Astrocyte of the cerebellum (primary cell): ENCODE data around the gene IBA57.
"Not testable (repeated sequence)": the region's sequence is repeated elsewhere in the genome, so short reads cannot be mapped to it uniquely, and the experiment has no call there.

Experiments
- DNase-seq: peaks from one replicate; pipeline ENCODE4 v3.0.0-alpha.2; 2011; ENCODE audit warnings: low read depth
- H3K4me3 ChIP-seq: 2 replicates; pipeline ENCODE4 v1.5.1; 2011; ENCODE audit warnings: mild to moderate bottlenecking, low read depth, low read length, moderate library complexity
- in situ Hi-C: cut with HindIII; loops from 2 replicates; pipeline ENCODE4 v1.10.0; 2017; ENCODE audit warnings: low sequenced_read_pairs
- TF ChIP-seq, protein P1 (sequence below): IDR thresholded peaks from 2 replicates; pipeline ENCODE4 v1.5.1; 2012; ENCODE audit warnings: low read length, low read depth, moderate library complexity, mild to moderate bottlenecking; ENCODE audit errors: missing control alignments

The IBA57 gene

DNA sequence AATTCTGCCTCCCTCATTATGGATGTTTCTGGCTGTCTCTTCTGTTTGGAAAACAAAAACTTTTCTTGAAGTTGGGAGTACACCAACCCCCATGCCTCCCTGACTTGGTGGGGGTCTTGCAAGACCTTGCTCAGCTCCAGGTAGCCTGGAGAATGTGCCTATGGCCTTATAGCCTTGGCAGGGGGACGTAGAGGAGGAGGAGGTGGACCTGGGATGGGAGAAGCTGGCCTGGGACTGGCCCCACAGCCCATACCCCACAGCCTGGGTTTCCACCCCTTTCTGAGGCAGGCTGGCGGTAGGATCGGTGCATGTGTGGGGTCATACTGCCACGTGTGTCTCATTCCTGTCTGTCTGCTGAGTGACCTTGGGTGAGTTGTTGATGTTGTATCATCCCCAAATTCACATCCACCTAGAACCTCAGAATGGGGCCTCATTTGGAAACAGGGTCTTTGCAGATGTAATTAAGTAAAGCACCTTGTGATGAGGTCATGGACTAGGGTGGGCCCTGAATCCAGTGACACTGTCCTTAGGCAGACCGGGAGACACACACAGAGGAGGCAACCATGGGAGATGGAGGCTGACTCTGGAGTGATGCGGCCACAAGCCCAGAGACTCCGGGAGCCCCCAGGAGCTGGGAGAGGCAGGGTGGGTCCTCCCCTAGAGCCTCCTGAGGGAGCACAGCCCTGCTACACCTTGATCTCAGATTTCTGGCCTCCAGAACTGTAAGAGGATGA lies 60.7 kb downstream of the IBA57 start:
- TF ChIP-seq, protein P1, sequence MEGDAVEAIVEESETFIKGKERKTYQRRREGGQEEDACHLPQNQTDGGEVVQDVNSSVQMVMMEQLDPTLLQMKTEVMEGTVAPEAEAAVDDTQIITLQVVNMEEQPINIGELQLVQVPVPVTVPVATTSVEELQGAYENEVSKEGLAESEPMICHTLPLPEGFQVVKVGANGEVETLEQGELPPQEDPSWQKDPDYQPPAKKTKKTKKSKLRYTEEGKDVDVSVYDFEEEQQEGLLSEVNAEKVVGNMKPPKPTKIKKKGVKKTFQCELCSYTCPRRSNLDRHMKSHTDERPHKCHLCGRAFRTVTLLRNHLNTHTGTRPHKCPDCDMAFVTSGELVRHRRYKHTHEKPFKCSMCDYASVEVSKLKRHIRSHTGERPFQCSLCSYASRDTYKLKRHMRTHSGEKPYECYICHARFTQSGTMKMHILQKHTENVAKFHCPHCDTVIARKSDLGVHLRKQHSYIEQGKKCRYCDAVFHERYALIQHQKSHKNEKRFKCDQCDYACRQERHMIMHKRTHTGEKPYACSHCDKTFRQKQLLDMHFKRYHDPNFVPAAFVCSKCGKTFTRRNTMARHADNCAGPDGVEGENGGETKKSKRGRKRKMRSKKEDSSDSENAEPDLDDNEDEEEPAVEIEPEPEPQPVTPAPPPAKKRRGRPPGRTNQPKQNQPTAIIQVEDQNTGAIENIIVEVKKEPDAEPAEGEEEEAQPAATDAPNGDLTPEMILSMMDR, result no peak
- no peak overlapping the region for H3K4me3 ChIP-seq
- in situ Hi-C loops, result no loop called here
- no peak for DNase-seq

DNA sequence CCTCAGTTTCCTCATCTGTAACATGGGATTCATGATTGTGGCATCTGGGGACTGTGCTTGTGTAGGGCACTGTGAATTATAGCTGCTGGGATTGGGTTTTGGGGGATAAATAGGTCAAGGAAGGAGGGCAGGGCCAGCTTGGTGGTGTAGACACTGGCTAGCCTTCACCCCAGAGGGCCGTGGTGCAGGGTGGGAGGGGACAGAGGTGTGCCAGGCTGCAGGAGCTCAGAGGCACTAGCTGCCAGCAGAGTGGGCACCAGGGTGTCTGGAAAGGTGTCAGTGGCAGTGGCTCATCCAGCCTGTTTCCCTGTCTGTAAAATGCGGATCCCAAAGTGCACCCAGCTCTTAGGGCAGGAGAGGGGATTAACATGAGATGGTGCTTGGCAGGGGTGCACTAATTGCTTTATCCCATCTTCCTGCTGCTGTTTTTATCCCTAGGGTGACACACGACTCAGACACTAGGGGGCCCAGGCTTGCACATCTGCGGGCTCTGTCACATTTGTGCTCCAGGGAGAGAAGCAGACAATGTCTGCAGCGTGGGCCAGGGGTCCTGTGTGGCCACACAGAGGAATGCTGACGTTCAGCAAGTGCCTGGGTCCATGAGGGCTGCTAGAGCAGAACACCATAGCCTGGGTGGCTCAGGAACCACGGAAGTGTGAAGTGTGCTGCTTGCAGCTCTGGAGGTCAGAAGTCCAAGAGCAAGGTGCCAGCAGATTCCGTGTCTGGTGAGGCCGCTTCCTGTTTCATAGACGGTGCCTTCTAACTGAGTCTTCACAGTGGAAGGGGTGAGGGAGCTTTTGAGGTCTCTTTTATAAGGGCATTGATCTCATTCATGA lies 61.6 kb downstream of the IBA57 start:
- no peak overlapping the region for H3K4me3 ChIP-seq
- in situ Hi-C loops, result no loop called here
- DNase-seq, result no peak
- TF ChIP-seq, protein P1, result no peak

DNA sequence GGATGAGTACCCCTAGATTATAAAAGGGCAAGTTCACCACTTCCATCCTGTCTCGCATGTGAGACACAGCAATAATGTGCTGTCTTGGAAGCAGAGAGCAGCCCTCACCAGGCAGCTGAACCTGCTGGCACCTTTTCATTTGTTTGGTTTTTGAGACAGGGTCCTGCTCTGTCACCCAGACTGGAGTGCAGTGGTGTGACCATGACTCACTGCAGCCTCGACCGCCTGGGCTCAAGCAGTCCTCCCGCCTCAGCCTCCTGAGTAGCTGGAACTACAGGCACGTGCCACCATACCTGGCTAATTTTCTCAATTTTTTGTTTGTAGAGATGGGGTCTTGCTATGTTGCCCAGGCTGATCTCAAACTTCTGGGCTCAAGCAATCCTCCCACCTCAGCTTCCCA lies 62.5 kb downstream of the IBA57 start:
- in situ Hi-C loops, result not testable (repeated sequence)

DNA sequence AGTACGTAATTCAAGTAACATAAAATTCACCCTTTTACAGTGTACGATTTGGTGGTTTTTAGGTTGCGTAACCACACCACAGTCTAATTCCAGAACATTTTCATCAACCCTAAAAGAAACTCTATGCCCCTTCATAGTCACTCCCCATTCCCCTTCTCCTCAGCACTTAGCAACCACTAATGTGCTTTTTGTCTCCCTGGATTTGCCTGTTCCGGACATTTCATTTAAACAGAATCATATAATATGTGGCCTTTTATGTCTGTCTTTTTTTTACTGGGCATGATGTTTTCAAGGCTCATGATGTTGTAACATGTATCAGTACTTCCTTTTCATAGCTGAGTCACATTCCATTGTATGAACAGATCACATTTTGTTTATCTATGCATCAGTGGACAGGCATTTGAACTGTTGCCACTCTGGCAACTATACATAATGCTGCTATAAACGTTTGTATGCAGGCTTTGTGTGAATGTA lies 63.0 kb downstream of the IBA57 start:
- no peak overlapping the region for H3K4me3 ChIP-seq
- DNase-seq, result peak; percentile 11
- TF ChIP-seq, protein P1, result no peak
- in situ Hi-C loops, result no loop called here

More for the DNA sequence above, 62.5 kb downstream of the IBA57 start:
- H3K4me3 ChIP-seq, DNase-seq: not testable (repeated sequence)

DNA sequence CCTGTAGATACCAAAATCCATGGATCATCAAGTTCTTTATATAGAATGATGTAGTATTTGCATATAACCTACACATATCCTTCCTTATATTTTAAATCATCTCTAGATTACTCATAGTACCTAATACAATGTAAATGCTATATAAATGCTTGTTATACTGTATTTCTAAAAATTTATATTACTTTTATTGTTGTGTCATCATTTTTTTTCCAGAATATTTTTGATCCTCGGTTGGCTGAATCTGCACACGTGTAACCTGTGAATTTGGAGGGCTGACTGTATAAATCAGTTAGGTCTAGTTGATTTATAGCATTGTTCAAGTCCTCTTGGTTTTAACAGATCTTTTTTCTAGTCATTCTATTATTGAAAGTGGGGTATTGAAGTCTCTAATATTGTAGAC lies 65.6 kb downstream of the IBA57 start:
- in situ Hi-C loops, result no loop called here
- DNase-seq, result no peak
- TF ChIP-seq, protein P1, result no peak
- H3K4me3 ChIP-seq, result no peak overlapping the region
